Ishikawa (cell line): Measurements from ENCODE around the gene USP8.

ENCODE experiments used
- CEBPB ChIP-seq: IDR thresholded peaks from 2 replicates; pipeline ENCODE4 v1.6.1; 2012
- MAX ChIP-seq: IDR thresholded peaks from 2 replicates; pipeline ENCODE4 v1.6.1; 2012
- NFIC ChIP-seq: IDR thresholded peaks from 2 replicates; pipeline ENCODE4 v1.6.1; 2012
- TCF12 ChIP-seq: IDR thresholded peaks from 2 replicates; pipeline ENCODE4 v1.6.1; 2012; ENCODE audit warnings: low read depth
- USF1 ChIP-seq: IDR thresholded peaks from 2 replicates; pipeline ENCODE4 v1.6.1; 2012
- YY1 ChIP-seq: IDR thresholded peaks from 2 replicates; pipeline ENCODE4 v1.6.1; 2012; ENCODE audit warnings: low read depth

- TF ChIP-seq TCF12 (no peak), CEBPB (no peak), USF1 (no peak), MAX (no peak), NFIC (no peak), YY1 (no peak)
These were observed 72.5 kb downstream of the USP8 start for GRCh38 chr15:50496692-50497091.
